ENCODE results near the gene OR10J1. TPM values are rescaled to one million over a fixed set of nuclear protein-coding genes. Genes with fewer than 3 reads are reported as not detected.
"Not testable (repeated sequence)": the region's sequence is repeated elsewhere in the genome, so short reads cannot be mapped to it uniquely, and the experiment has no call there.

The OR10J1 gene
- total RNA-seq, 2 donors from 2014 or later = not detected

DNA sequence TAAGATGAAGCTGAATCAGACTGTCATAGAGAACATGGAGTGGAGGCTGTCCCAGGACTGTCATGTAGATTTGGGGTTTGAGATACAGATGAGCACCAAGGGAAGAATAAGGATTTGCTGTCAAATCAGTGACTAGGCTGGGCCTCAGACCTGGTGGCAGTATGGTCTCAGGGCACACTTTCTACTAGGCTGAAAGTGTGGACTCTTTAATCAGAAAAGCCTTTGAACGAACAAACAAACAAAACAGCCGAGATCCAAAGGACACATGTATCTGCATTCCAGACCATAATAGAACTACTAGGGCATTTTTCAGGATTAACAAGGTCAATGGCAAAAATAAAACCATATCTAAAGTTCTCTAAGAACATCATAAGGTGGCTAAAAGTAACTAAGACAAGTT is 2.9 kb downstream of the OR10J1 start:
- DNase-seq (ENCODE audit: low spot score) = no peak
- Histone ChIP-seq H3K36me3 (no peaks in the 10 kb centered on the region), H3K9me3 (no peaks in the 10 kb centered on the region), H3K27ac (no peak overlapping the region), H3K4me1 (ENCODE audit: control insufficient read depth in 1 of 2, low read depth in 2 of 2) (no peaks in the 10 kb centered on the region), H3K4me3 (no peak overlapping the region), H3K27me3 (replicated peaks; ENCODE audit: insufficient read depth) (no peaks in the 10 kb centered on the region)
- TF ChIP-seq, protein P1, sequence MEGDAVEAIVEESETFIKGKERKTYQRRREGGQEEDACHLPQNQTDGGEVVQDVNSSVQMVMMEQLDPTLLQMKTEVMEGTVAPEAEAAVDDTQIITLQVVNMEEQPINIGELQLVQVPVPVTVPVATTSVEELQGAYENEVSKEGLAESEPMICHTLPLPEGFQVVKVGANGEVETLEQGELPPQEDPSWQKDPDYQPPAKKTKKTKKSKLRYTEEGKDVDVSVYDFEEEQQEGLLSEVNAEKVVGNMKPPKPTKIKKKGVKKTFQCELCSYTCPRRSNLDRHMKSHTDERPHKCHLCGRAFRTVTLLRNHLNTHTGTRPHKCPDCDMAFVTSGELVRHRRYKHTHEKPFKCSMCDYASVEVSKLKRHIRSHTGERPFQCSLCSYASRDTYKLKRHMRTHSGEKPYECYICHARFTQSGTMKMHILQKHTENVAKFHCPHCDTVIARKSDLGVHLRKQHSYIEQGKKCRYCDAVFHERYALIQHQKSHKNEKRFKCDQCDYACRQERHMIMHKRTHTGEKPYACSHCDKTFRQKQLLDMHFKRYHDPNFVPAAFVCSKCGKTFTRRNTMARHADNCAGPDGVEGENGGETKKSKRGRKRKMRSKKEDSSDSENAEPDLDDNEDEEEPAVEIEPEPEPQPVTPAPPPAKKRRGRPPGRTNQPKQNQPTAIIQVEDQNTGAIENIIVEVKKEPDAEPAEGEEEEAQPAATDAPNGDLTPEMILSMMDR (IDR thresholded peaks at IDR 0.05) = no peak
- ATAC-seq (ENCODE audit: insufficient number of reproducible peaks, low FRiP score, low read depth) = no peak

DNA sequence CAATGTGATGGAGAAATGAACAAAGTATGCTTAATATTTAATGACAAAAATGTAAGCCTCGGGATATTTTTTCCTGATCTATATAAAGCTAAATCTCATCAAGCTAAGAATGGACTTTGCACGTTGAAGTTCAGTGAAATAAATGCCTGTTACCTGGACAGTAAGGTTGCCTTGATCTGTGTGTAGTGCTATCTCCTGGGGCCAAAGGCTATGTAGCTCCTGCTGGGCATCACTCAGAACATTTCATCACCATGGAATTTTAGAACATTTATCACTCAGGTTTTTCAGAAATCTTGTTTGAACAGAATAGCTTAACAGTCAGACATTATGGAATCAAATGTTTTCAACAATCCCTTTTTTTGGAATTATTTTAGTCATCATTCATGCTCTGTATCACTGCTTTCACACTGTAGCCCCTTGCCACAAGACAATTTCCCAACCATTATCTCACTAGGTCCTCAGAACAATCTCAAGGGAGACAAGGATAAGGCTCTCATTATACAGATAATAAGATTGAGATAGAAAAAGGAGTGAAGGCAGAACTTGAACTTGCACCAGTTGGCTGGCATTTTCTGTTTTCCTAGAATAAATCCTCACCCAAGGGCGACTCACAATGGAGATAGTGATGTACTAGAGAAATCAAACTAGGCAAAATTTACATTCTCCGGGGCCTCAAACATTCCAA is 3.7 kb downstream of the OR10J1 start:
- no peak overlapping the region for H3K27ac ChIP-seq
- no peak for ATAC-seq (ENCODE audit: insufficient number of reproducible peaks, low FRiP score, low read depth)

DNA sequence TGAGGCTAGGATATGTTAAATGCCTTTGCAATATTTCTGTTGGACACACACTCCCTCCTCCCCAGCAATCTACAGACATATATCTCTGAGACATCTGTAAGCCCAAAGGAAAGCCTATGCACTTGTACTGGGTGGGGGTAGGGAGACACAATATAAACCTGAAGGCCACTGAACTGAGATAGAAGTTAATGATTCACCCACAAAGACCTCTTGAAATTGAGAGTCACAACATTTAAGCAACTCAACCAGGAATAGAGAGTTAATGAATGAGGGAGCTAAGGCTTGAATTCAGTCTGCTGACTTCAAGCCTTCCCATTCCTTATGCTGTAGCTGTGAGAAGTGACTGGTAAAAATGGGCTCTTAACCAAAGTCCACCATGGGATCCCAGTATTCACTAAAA is 5.0 kb downstream of the OR10J1 start:
- Histone ChIP-seq H3K4me1 (ENCODE audit: control insufficient read depth in 1 of 2, low read depth in 2 of 2) (no peaks in the 10 kb centered on the region), H3K27me3 (replicated peaks; ENCODE audit: insufficient read depth) (no peaks in the 10 kb centered on the region), H3K4me3 (no peak overlapping the region), H3K27ac (no peak overlapping the region), H3K9me3 (no peaks in the 10 kb centered on the region), H3K36me3 (no peaks in the 10 kb centered on the region)
- ATAC-seq (ENCODE audit: insufficient number of reproducible peaks, low FRiP score, low read depth) (no peak), DNase-seq (ENCODE audit: low spot score) (no peak)
- TF ChIP-seq, protein P1 (IDR thresholded peaks at IDR 0.05) = no peak

More for the DNA sequence above, 3.7 kb downstream of the OR10J1 start:
- Histone ChIP-seq H3K36me3 (no peaks in the 10 kb centered on the region), H3K4me3 (no peak overlapping the region), H3K27me3 (replicated peaks; ENCODE audit: insufficient read depth) (no peaks in the 10 kb centered on the region), H3K9me3 (no peaks in the 10 kb centered on the region), H3K4me1 (ENCODE audit: control insufficient read depth in 1 of 2, low read depth in 2 of 2) (no peaks in the 10 kb centered on the region)
- TF ChIP-seq, protein P1 (IDR thresholded peaks at IDR 0.05) = no peak
- DNase-seq (ENCODE audit: low spot score) = no peak

DNA sequence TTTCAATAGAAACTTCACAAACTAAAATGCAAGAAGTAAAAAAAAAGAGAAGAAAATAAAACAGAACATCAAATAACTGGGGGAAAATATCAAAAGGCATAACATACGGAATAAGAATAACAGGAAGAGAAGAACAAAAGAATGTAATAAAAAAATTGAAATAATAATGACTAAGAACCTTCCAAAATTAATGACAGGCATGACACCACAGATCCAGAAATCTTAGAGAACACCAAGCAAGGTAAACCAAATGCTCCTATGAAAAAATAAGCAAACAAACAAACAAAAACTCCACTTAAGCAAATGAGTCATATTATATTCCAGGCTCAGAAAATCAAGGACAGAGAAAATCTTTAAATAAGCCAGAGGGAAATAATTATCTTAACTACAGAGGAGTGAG is 8.7 kb downstream of the OR10J1 start:
- no peak for DNase-seq (ENCODE audit: low spot score)
- ATAC-seq (ENCODE audit: insufficient number of reproducible peaks, low FRiP score, low read depth) = no peak
- H3K36me3 ChIP-seq = no peaks in the 10 kb centered on the region
- peaks cover 4% of the 10 kb centered on the region for H3K9me3 ChIP-seq
- no peaks in the 10 kb centered on the region for H3K27me3 ChIP-seq (replicated peaks; ENCODE audit: insufficient read depth)
- TF ChIP-seq, protein P1 (IDR thresholded peaks at IDR 0.05) = no peak
- H3K4me3 ChIP-seq = no peak overlapping the region
- no peaks in the 10 kb centered on the region for H3K4me1 ChIP-seq (ENCODE audit: control insufficient read depth in 1 of 2, low read depth in 2 of 2)
- H3K27ac ChIP-seq = no peak overlapping the region

DNA sequence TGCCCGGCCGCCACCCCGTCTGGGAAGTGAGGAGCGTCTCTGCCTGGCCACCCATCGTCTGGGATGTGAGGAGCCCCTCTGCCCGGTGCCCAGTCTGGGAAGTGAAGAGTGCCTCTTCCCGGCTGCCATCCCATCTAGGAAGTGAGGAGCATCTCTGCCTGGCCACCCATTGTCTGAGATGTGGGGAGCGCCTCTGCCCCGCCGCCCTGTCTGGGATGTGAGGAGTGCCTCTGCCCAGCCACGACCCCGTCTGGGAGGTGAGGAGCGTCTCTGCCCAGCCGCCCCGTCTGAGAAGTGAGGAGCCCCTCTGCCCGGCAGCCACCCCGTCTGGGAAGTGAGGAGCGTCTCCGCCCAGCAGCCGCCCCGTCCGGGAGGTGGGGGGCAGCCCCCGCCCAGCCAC is 10.1 kb downstream of the OR10J1 start:
- not testable (repeated sequence) for H3K9me3 ChIP-seq; H3K36me3 ChIP-seq; H3K27ac ChIP-seq; DNase-seq (ENCODE audit: low spot score); H3K4me3 ChIP-seq; H3K27me3 ChIP-seq (replicated peaks; ENCODE audit: insufficient read depth); ATAC-seq (ENCODE audit: insufficient number of reproducible peaks, low FRiP score, low read depth); H3K4me1 ChIP-seq (ENCODE audit: control insufficient read depth in 1 of 2, low read depth in 2 of 2)

DNA sequence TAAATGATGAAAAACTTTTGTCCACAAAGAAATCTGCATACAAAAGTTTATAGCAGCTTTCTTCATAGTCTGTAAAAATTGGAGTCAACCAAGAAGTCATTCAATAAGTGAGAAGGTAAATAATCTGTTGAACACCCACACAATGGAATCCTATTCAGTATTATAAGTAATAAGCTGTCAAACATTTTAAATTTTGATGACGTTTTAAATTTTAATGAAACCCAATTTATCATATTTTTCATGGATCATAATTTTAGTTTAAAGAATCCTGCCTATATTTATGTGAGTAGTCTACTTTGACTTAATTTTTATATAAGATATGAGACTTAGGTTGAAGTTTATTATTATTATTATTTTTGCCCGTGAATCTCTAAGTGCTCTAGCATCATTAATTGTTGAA is 20.0 kb downstream of the OR10J1 start:
- no peak overlapping the region for H3K27ac ChIP-seq
- H3K36me3 ChIP-seq = no peaks in the 10 kb centered on the region
- ATAC-seq (ENCODE audit: insufficient number of reproducible peaks, low FRiP score, low read depth) = no peak
- no peaks in the 10 kb centered on the region for H3K4me1 ChIP-seq (ENCODE audit: control insufficient read depth in 1 of 2, low read depth in 2 of 2)
- TF ChIP-seq, protein P1 (IDR thresholded peaks at IDR 0.05) = no peak
- H3K9me3 ChIP-seq = no peaks in the 10 kb centered on the region
- no peak for DNase-seq (ENCODE audit: low spot score)
- H3K27me3 ChIP-seq (replicated peaks; ENCODE audit: insufficient read depth) = no peaks in the 10 kb centered on the region
- H3K4me3 ChIP-seq = no peak overlapping the region
